GM12875 (cell line): ENCODE data around the gene ZBTB34.

ENCODE experiments used
- H3K4me3 ChIP-seq: one replicate; pipeline ENCODE4 v1.5.1; 2011; ENCODE audit warnings: low read depth, low read length, control low read depth
- CTCF ChIP-seq: IDR thresholded peaks from 2 replicates; pipeline ENCODE4 v1.5.1; 2011; ENCODE audit warnings: low read depth, mild to moderate bottlenecking, control low read depth, inconsistent platforms, low read length, moderate library complexity, borderline replicate concordance; ENCODE audit not compliant: insufficient read depth

ZBTB34 gene

DNA sequence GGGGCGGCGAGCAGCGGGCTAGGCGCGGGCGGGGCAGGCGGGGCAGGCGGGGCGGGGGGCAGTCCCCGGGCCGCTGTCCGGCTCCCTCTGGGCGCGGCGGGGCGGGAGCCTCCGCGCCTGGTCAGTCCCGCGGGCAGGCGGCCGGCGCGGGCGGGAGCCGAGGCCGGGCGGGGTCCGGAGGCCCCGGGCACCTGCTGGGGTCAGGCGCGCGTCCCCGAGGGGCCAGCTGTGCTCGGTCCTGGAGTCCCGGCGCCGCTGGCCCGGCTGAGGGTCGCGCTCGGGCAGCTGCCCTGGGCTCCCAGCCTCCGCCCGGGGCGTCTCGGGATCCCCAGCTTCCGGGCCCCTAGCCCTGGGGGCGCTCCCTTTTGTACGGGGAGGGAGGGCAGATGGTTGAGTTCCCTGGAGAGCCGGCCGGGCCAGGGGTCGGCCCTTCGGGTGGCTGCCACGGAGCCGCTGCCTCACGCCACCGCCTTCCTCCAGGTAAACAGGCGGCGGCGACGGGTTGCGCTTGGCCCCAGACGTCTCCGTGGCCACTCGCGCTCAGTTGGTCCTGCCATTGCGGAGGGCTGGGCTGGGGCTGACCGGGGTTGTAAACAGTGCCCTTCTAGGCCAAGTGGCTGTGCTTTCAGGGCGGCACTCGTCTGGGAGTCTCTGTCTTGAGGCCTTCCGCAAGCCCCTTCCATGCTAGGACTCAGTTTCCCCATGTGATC, 473 bp downstream of the ZBTB34 start:
- no peak for TF ChIP-seq CTCF
- peak overlapping the region; percentile 82 for H3K4me3 ChIP-seq

- peak overlapping the region; percentile 82 for H3K4me3 ChIP-seq
- no peak for TF ChIP-seq CTCF
These were observed 1.3 kb downstream of the ZBTB34 start for GRCh38 chr9:126861707-126862103.

DNA sequence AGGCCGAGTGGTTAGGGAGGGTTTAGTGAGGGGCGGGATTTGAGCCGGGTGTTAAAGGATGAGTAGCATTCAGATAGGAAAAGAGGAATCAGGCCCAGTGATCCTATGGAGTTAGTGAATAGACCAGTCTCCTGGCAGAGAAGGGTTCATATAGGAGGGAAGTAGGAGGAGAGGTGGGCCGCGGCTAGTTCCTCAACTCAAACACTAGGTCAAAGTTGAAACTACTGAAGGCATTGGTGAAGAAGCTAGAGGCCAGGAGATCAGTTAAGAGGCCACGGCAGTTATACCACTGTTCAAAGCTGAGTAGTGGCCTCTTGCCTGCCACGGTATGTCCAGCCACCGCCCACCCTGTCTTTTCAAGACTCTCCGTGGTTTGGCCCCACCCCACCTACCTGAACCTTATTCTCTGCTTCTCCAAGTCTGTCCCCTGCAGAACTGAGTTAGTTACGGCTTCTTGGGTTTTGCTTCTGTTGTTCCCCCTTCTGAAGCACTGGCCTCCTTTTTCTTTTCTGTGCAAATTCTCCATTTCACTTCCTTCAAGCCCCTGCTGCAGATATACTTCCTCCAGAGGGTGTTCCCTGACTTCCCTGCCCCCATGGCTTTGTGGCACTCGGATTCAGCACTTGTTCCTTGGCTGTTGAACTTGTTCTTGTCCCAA, 1.8 kb downstream of the ZBTB34 start:
- H3K4me3 ChIP-seq, result peak overlapping the region; percentile 35
- no peak for TF ChIP-seq CTCF

DNA sequence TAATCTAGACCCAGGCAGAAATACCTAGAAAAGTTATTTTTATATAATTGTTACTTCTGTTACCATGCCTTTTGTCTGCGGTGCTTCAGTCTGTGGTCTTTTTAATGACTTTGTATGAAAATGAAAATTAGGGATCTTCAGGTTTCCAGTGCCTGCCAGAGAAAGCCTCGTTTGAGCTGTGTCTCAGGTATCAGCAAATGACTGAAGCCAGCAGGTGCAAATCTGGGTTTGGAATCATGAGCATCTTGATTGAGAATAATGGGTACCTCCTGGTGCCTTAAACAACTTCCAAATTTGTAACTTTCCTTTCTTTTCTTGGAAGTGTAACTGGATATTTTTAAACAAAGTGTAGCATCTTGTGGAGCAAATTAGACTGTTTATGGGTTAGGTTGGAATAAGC, 4.3 kb downstream of the ZBTB34 start:
- no peak overlapping the region for H3K4me3 ChIP-seq
- TF ChIP-seq CTCF, result no peak

DNA sequence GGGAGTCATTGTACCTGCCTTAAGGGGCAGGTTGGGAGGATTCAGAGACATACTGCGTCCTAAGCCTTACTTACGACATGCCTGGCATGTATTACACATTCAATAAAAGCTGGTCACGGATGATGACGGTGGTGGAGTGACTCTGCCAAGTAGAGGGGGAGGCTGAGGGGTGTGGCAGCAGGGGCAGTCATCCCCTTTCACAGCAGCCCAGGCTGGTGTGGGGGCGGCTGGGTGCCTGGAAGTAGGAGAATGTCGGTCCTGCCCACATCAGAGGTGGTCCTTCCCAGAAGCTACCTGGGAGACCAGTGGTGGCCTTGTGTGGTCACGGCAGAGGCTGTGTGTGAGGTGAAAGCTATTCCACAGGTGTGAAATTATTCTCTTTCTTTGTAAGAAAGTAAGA, 8.9 kb downstream of the ZBTB34 start:
- H3K4me3 ChIP-seq, result no peak overlapping the region
- no peak for TF ChIP-seq CTCF

DNA sequence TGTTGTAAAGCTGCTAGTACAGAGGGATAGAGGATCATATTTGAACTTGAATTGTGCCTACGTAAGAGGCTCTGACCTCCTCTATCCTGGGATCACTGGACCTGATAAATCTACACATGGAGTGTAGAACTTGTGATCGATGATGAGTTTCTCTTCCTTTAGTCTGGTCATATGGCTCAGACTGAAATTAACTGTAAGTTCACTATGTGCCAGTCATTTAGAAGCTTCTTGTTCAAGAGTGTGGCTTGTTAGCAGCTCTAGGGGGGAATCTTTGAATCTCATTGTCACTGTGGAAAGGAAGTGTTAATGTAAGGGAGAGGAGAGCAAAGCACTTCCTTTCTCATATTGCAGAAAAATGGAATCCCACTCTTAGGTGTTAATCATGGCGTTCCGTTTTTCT, 12.1 kb downstream of the ZBTB34 start:
- H3K4me3 ChIP-seq, result no peak overlapping the region
- TF ChIP-seq CTCF, result no peak
